PFSK-1 (cell line): ENCODE measurements around the gene ITGA8.

Experiments
- POLR2AphosphoS5 ChIP-seq: IDR thresholded peaks from 2 replicates; pipeline ENCODE4 v1.6.1; 2012; ENCODE audit warnings: low read depth, mild to moderate bottlenecking, control low read depth, low read length, moderate library complexity
- REST ChIP-seq, 2 experiments: IDR thresholded peaks; 2 replicates each; pipeline versions ENCODE4 v1.6.1 to v1.8.0; 2011 to 2012; ENCODE audit warnings: low read depth in 2 of 2, low read length in 2 of 2, control low read depth in 1 of 2, inconsistent platforms in 1 of 2, mild to moderate bottlenecking in 1 of 2, moderate library complexity in 1 of 2; ENCODE audit not compliant: insufficient read depth in 1 of 2
- SIN3A ChIP-seq: IDR thresholded peaks from 2 replicates; pipeline ENCODE4 v1.6.1; 2012; ENCODE audit warnings: mild to moderate bottlenecking, low read length, moderate library complexity, borderline replicate concordance; ENCODE audit not compliant: insufficient read depth

- TF ChIP-seq REST (IDR thresholded peaks at IDR 0.05; ENCODE audit: insufficient read depth in 1 of 2, low read depth in 2 of 2, low read length in 2 of 2), result no peak
- no peak for TF ChIP-seq POLR2AphosphoS5
- TF ChIP-seq SIN3A, result no peak
These were observed 23.1 kb upstream of the ITGA8 start for GRCh38 chr10:15742836-15743235.
